DND-41 (cell line): ENCODE measurements around the gene WDPCP.

Source experiments
- EZH2 ChIP-seq: IDR thresholded peaks from 3 replicates; pipeline ENCODE4 v1.6.1; 2012; ENCODE audit warnings: borderline replicate concordance, low read depth, mild to moderate bottlenecking, moderate library complexity, low read length, inconsistent platforms; ENCODE audit not compliant: severe bottlenecking
- TF ChIP-seq, protein P1 (sequence below): IDR thresholded peaks from 2 replicates; pipeline ENCODE4 v1.5.1; 2012; ENCODE audit warnings: borderline replicate concordance, low read length, moderate library complexity, mild to moderate bottlenecking; ENCODE audit not compliant: poor library complexity, severe bottlenecking; ENCODE audit errors: extremely low read depth

DNA sequence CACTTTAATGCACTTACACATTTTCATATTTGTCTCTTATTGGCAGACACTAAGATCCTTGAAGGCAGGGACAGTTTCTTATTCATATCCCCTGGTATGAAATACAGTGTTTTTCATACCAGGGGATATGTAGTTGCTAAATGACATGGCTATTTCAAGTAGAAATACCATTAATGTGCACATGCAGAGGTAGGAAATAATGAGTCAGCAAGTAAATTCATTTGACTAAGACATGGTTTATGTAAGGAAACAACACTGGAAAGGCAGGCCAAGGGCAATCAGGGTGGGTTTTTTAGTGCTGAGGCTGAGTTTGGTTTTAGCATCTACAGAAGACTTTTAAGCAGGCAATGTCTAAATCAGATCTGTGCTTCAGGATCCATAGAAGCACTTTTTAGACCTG, 155.9 kb downstream of the WDPCP start:
- TF ChIP-seq, protein P1, sequence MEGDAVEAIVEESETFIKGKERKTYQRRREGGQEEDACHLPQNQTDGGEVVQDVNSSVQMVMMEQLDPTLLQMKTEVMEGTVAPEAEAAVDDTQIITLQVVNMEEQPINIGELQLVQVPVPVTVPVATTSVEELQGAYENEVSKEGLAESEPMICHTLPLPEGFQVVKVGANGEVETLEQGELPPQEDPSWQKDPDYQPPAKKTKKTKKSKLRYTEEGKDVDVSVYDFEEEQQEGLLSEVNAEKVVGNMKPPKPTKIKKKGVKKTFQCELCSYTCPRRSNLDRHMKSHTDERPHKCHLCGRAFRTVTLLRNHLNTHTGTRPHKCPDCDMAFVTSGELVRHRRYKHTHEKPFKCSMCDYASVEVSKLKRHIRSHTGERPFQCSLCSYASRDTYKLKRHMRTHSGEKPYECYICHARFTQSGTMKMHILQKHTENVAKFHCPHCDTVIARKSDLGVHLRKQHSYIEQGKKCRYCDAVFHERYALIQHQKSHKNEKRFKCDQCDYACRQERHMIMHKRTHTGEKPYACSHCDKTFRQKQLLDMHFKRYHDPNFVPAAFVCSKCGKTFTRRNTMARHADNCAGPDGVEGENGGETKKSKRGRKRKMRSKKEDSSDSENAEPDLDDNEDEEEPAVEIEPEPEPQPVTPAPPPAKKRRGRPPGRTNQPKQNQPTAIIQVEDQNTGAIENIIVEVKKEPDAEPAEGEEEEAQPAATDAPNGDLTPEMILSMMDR: no peak
- TF ChIP-seq EZH2: no peak
